ENCODE results near the gene SMAP2.
"Not testable (repeated sequence)": the region's sequence is repeated elsewhere in the genome, so short reads cannot be mapped to it uniquely, and the experiment has no call there.

SMAP2 gene

DNA sequence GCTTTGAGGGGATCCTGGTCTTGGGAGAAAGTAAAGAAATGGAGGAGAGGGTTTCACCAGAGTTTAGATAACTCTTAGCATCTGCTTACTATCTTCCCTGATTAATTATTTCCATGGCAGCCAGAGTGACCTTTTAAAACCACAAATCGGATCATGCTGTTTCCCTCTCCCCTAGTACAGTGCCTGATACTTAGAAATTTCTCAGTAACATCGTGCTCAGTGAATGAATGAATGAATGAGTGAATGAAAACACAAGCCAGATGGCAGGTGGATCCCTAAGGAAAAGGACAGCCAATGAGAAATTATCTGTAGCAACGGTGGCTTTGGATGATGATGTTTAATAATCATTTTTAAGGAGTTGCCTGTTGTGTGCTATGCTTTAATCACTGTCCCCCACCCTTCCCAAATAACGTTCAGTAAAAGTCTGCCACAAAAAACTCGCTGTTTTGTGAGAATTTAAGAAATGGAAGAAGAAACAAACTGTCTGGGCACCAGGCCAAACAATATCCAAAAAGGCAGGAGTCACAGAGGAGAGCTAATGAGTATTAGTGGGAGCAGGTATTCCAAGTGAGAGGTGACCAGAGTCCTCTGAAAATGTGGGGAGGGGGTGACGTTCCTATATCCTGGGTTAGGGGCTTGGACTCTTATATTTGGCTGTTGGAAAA is 737 bp upstream of the SMAP2 start:
- no peak for DNase-seq (ENCODE audit: low read depth)

DNA sequence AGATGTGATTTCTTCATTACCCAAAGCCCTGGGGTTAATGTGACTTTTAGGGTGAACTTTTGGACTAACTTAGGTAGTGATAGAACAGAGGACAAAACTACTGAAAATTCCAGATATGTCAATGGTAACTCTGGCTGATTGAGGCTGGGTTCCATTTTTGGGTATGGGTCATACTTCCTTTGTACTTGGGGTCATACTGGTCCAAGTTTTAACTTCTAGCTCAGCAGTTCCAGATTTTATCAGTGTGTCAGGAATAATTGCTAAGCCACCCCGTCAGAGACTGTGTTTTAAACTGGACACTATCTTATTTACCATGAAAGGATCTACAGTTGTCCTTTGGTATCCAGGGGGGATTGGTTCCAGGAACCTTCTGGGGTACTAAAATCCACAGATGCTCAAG is 4.0 kb downstream of the SMAP2 start:
- no peak for DNase-seq (ENCODE audit: low read depth)

DNA sequence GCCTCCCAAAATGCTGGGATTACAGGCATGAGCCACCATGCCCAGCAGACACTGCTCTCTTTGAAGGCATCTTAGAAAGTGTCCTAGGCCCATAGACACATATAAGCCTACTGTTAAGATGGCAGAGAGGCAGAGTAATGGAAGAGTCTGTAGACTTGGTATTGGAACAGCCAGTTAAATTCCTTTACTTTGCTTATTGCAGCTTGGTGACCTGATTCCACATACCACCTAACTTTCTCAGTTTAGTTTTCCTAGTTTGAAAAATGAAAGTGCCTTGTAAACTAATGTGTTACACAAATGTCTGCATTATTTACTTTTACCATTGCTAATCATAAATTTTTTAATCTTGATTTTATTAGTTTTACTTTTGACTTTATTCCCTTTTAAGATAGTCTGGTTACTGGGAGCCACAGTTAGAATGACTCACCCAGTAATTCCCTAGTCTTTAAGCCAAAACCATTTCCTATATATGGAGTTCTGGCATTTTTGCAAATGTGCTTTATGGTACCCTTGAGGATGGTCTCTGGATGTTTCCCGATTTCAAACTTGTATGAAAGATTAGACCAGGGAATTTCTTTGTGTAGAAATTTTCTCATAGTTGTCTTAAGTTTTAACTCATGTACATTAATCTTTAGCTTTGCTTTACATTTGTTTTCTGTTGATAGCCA is 6.4 kb downstream of the SMAP2 start:
- no peak for DNase-seq (ENCODE audit: low read depth)

DNA sequence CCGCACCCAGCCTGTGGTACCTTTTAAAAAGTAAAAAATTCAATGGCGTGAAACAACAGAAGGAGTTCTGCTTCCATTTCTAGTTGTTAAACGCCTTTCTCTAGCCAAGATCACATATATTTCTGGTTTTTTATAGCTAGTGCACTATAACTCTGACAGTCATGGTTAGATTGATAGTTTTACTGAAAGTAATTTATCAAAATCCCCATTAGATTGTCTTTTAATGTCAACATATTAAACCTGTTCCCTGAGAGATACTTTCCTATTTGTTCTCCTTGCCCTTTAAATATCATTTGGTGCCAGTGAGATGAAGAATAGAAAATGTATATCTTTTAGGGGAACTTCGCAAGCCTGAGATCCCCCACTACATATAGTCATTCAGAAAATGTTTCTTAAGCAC is 7.3 kb downstream of the SMAP2 start:
- DNase-seq (ENCODE audit: low read depth) = no peak

DNA sequence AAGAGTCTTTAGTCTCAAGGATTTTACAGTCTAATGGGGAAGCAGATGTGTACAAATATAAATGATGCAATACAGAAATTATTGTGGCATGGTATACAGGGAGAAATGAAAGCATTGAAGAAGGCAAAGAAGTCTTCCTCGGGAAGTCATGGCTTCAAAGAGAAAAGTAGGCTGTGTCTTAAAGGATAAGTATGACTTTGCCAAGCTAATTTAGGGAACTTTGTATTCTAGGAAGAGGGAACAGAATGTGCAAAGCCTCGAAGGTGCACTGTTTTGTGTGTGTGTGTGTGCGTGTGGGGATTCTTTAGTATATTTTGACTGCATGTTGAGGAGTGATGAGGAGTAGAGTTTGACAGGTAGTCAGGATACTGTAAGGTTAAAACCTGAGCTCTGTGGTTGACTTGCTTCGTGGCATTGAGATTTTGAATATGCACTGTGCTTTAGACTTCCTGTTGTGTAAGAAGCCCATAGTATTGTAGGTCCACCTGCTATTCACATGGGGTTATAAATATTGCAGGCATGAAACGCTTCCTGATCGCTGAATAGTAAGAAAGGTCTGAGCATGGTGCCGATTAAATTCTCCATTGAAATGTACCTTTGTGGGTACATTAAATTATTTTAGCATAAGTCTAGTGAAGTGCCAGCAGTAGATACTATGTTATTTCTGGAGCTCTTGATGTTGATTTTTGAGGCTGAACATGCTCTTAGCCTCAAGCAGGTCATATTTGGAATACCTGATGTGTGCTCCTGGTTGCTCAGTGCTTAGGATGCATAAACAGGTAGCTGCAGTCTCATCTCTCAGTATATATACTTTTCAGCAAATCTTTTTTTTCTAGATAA is 8.0 kb downstream of the SMAP2 start:
- no peak for DNase-seq (ENCODE audit: low read depth)

DNA sequence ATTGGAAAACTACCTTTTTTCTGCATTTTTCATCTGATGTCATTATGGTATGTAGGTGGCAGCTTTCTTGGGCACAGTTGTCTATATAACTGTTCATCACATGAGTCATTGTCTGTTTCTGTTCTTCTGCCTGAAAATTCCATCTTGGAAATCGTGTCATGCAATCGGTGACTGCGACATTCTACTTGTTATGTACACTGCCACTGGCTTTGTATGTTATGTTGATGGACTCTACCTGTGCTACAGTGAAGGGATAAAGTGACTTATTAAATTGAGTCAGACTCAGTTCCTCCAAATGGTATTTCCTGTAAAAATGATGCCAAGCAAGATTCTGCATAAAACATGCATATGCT is 8.6 kb downstream of the SMAP2 start:
- DNase-seq (ENCODE audit: low read depth) = no peak

DNA sequence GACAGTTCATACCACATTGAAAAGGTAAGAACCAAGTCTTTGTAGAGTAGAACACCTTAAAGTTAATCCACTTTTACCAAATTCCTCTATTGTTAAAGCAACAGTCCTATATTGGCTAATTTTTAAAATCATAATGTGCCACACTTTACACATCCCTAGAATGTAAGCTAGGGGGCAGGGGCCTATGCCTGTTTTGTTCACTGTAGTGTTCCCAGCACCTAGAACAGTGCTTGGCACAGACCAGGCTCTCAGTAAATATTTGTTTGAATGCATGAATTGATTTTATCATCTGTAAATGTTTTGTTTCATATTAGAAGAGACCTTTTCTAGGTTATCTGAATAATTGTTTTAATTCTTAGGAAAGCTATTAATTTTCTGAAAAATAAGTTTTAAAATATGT is 9.1 kb downstream of the SMAP2 start:
- no peak for DNase-seq (ENCODE audit: low read depth)

DNA sequence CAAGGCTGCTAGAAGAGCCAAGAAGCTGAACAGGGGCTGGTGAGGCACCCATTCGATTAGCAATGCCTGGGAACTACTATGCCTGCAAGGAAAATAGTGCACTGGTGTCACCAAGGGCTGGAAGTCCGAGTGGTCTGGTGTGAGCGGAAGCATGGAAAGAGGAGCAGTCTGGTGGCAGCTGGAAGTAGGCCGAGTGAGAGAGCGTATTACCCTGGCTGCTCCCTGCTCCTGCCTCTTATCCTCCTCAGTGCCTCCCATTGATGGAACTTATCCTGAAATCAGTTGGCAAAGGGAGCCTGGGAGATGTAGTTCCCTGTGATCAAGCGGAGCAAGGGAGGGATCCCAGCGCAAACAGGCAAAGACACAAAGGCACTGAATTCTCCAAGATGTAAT is 9.6 kb downstream of the SMAP2 start:
- no peak for DNase-seq (ENCODE audit: low read depth)

DNA sequence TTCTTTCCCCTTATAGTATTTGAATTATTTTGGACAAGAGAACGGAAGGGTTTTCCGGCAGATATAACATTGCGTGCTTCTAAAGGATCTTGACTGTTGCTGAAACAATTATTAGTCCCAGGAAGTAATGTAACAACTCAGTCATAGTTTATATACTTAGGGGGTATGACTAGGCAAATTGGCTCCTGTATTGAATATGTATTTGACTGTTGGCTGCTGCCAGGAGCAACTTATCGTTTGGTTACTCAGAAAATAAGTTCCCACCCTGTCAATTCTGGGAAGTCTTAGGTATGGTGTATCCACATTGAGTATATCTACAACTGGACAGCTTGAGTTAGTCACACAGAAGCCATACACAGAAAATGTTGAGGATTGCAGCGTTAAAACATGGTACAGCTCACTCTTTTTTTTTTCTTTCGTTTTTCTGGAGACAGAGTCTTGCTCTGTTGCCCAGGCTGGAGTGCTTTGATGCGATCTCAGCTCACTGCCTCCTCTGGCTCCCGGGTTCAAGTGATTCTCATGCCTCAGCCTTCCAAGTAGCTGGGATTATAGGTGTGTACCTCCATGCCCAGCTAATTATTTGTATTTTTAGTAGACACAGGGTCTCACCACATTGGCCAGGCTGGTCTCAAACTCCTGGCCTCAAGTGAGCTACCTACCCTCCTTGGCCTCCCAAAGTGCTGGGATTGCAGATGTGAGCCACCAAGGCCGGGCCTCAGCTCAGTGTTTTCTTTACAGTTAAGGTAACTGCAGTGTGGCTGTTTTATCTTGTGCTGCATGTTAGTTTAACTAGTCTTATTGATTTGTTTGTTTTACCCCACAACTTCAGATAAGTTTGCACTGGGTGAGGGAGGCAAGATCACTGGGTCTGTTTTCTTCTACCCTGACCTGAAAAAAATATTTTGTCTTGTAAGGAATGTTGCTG is 10.2 kb downstream of the SMAP2 start:
- no peak for DNase-seq (ENCODE audit: low read depth)

DNA sequence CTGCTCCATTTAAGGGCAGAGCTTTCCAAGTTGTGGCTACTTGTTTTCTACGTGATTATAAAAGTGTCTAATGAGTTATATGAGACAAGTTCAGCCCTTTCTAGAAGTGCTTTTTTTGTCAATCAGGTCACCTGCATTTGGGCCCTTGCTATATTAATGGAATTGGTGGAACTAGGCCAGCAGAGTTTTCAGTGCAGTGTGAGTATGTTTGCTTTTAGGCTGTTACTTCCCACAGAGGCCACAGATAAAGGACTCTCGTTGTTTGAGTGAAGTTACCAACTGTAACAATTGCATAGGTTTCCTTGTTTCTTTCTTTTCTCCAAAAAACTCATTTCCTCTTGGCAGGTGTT is 10.9 kb downstream of the SMAP2 start:
- no peak for DNase-seq (ENCODE audit: low read depth)

DNA sequence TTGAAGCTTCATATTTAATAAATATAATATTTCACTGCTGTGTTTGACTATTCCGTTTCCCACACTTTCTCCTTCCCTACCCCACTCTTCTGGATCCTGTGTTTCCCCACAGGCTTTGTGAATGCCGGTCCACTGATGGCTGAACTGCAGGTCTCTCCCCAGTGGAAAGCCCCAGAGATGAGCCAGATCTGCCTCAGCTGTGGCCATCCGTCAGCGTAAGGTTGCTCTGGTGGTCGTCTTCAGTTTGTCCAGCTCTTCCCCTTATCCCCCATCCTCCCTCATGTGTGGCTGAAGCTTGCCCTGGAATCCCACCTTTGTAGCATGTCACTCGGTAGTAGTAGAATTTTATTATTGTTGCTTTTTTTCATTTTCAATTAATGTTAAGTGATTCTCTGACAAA is 11.4 kb downstream of the SMAP2 start:
- DNase-seq (ENCODE audit: low read depth) = no peak

DNA sequence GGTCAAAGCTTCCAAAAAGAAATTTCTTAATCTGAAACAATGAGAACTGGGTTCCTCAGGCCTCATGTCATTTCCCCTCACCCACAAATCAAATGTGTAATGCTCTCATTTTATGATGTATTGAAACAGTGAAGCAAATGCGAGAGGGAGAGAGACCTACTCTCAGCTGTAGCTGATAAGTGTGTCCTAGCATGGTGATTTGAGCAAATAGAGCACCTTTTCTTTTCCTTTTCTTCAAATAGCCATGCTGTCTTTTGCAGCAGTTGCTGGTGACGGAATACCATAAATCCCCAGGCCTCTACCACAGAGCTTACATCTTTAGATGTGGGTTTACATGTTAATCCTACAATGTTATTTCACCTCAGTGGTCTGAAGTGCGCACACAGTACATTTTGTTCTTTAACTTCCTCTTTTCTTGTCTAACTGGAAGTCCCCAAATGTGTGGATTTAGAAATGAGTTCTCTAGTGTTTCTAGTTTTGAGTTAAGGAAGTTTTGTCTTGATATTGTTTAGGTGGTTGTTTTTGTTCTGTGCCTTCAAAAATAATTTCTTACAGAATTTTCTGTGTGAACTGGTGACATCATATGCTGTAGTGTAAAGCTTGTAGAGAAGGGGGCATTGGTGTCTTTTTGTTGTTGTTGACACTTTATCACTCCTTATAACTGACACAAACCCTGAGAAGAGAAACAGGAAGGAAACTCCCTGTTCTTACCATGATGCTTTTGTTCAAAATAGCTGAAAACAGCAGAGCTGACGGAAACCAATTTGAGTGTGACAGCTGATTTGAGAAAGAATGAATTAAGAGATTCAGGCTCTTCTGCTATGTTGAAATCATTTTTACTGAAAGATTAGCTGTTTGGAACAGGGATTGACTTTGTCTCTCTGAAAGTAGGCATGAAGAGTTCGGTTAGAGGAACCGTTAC is 12.2 kb downstream of the SMAP2 start:
- DNase-seq (ENCODE audit: low read depth) = peak; percentile 15

DNA sequence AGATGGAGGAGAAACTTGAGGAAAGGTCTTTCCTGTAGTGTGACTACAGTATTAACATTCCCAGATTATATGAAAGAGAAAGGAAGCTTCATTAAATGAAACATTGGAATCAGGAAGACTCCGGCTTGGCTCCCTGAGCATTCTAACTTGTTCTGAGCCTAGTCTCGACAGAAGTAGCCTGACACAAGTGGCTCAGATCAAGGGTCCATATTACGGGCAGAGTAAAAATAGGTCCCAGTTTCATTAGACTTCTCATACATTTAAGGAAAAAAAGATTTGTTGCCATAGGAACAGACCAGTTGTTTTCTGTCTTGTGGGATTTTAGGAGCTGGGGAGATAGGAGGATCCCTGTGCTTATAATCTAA is 12.8 kb downstream of the SMAP2 start:
- no peak for DNase-seq (ENCODE audit: low read depth)

DNA sequence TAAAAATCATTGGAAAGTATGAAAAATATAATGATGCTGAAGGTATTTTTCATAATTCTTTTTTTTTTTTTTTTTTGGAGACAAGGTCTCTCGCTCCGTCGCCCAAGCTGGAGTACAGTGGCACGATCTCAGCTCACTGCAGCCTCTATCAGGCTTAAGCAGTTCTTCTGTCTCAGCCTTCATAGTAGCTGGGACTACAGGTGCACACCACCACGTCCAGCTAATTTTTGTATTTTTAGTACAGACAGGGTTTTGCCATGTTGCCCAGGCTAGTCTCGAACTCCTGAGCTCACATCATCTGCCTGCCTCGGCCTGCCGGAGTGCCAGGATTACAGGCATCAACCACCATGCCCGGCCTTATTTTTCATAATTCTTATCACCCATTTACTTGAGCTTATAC is 13.3 kb downstream of the SMAP2 start:
- no peak for DNase-seq (ENCODE audit: low read depth)

DNA sequence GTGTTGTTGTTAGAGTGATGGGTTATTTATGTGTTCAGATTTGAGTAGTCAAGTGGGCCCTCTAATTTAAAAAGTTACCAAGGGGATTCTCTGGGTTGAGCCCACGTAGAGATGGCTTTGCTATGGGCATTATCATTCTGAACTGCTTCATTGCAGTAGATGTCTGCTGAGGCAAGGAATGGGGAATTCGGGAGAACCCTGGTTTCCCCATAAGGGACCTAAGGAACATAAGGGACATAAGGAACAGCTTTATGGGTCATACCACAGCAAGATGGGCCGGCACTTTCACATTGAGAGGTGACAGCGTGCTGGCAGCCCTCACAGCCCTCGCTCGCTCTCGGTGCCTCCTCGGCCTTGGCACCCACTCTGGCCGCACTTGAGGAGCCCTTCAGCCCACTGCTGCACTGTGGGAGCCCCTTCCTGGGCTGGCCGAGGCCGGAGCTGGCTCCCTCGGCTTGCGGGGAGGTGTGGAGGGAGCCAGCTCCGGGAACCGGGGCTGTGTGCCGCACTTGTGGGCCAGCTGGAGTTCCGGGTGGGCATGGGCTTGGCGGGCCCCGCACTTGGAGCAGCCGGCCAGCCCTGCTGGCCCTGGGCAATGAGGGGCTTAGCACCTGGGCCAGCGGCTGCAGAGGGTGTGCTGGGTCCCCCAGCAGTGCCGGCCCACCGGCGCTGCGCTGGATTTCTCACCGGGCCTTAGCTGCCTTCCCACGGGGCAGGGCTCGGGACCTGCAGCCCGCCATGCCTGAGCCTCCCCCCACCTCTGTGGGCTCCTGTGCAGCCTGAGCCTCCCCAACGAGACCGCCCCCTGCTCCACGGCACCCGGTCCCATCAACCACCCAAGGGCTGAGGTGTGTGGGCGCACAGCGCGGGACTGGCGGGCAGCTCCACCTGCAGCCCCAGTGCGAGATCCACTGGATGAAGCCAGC is 14.1 kb downstream of the SMAP2 start:
- DNase-seq (ENCODE audit: low read depth) = not testable (repeated sequence)

DNA sequence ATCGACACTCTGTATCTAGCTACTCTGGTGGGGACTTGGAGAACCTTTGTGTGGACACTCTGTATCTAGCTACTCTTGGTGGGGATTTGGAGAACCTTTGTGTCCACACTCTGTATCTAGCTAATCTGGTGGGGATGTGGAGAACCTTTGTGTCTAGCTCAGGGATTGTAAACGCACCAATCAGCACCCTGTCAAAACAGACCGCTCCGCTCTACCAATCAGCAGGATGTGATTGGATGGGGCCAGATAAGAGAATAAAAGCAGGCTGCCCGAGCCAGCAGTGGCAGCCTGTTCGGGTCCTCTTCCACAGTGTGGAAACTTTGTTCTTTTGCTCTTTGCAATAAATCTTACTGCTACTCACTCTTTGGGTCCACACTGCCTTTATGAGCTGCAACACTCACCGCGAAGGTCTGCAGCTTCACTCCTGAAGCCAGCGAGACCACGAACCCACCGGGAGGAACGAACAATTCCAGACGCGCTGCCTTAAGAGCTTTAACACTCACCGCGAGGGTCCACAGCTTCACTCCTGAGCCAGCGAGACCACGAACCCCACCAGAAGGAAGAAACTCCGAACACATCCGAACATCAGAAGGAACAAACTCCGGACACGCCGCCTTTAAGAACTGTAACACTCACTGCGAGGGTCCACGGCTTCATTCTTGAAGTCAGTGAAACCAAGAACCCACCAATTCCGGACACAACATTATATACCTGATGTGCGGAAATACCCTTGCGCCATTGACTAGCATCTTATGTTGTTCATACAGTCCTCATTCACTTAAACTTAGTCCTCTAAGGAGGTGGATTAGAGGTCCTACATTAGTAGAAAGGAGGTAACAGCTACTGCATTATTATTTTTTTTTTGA is 15.2 kb downstream of the SMAP2 start:
- not testable (repeated sequence) for DNase-seq (ENCODE audit: low read depth)

DNA sequence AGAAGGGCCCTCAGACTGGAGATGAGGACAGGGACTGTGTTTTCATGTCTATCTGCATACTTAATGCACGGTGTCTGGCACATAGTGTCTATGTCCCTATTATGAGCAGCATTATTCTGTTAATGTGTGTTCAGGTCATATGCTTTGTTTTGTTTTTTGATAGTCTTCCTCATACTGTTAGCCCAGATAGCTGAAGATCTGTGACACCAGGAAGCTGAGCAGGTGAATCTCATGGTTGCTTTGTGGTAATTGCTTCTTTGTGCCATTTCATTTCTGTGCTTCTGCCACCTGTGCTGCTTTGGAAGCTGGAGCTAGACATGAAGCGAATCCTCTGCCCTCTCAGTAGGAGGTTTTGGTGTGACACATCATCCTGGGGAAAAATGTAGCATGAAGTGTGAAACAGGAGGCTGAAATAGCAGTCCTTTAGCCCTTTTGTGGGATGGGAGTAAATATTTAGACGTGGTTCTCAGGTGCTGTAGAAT is 15.8 kb downstream of the SMAP2 start:
- no peak for DNase-seq (ENCODE audit: low read depth)

DNA sequence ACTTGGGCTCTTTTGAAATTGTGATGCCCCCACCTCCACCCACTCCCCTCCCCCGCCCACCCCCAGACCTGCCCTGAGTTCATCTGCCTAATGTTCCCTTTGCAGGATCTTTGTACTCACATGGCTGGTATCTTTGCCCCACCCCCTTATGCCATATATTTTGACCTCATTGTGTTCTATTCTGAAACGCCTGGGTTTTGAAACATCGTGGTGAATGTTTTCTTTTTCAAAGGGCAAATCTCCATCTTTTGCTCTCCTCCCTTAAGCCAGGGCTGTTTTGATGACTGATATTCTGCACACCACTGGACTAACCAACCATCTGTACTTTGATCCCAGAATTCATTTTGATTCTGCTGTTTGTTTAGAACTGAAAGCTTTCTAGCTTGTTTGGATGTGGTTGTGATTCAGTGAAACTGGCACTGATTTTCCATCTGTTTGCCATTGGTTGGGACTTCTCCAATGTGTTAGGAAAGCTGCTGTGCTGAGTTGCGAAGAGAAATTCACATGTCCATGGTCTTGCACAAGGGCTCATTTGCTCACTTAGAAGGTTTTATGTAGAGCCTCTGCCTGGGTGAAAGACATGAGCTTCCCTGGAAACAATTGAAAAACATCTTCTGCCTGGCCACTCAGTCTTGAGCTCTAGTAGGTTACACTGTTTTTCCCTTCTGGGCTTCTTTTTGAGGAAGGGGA is 16.5 kb downstream of the SMAP2 start:
- no peak for DNase-seq (ENCODE audit: low read depth)
